Islet of Langerhans (tissue), 1 donor: ENCODE results near the gene ZNF232.
"Not testable (repeated sequence)": the region's sequence is repeated elsewhere in the genome, so short reads cannot be mapped to it uniquely, and the experiment has no call there.

Source experiments
- FAIRE-seq: peaks from one replicate; lab custom pipeline; 2011; peaks lifted over from hg19 to GRCh38; lab: Jason Lieb, UNC

The ZNF232 gene

GRCh38 chr17:5097101-5097834 lies 14.4 kb downstream of the ZNF232 start:
- no peak for FAIRE-seq

GRCh38 chr17:5096731-5097100 lies 15.0 kb downstream of the ZNF232 start:
- no peak for FAIRE-seq

GRCh38 chr17:5092218-5093010 lies 19.3 kb downstream of the ZNF232 start:
- FAIRE-seq, result no peak

- no peak for FAIRE-seq
Observed at GRCh38 chr17:5080591-5080990, 31.1 kb downstream of the ZNF232 start.

- no peak for FAIRE-seq
Observed at GRCh38 chr17:5078106-5079028, 33.3 kb downstream of the ZNF232 start, which contains the start of gene ZFP3. Gene ZFP3 (plus strand): TSS chr17:5078467. CDS start chr17:5091505, 13,038 bp downstream.

- FAIRE-seq, result no peak
Observed at GRCh38 chr17:5077781-5078105, 33.9 kb downstream of the ZNF232 start.

- not testable (repeated sequence) for FAIRE-seq
Observed at GRCh38 chr17:5077275-5077674, 34.4 kb downstream of the ZNF232 start.

GRCh38 chr17:5075472-5075871 lies 36.2 kb downstream of the ZNF232 start:
- not testable (repeated sequence) for FAIRE-seq

GRCh38 chr17:5069724-5070123 lies 42.0 kb downstream of the ZNF232 start:
- no peak for FAIRE-seq

- no peak for FAIRE-seq
Observed at GRCh38 chr17:5068236-5068635, 43.4 kb downstream of the ZNF232 start.

GRCh38 chr17:5065227-5065744 lies 46.4 kb downstream of the ZNF232 start:
- FAIRE-seq, result no peak
